K562 (cell line): Measurements from ENCODE around the gene PCBP2. TPM values are rescaled to one million over a fixed set of nuclear protein-coding genes. Genes with fewer than 3 reads are reported as not detected.

Experiments
- CBX3 ChIP-seq, 2 experiments: IDR thresholded peaks; 1 replicate in 1 of 2; 2 replicates in 1 of 2; pipeline ENCODE4 v1.6.1; 2012; ENCODE audit warnings: inconsistent platforms in 2 of 2, low read length in 2 of 2, borderline replicate concordance in 1 of 2, control low read depth in 1 of 2
- DPF2 ChIP-seq: fragments of 450-650 bp; IDR thresholded peaks from 2 replicates; pipeline ENCODE4 v1.6.1; 2016
- EGR1 ChIP-seq: fragments of 450-650 bp; conservative IDR thresholded peaks from 2 replicates; pipeline ENCODE4 v1.6.1; 2017; ENCODE audit warnings: mild to moderate bottlenecking
- ETV1 ChIP-seq: fragments of 450-650 bp; conservative IDR thresholded peaks from 2 replicates; pipeline ENCODE4 v1.6.1; 2016; ENCODE audit warnings: missing genetic modification characterization, control low read depth, low read depth, missing compliant biosample characterization
- GMEB1 ChIP-seq: fragments of 250-450 bp; sonication (Bioruptor Pico); IDR thresholded peaks from 2 replicates; pipeline ENCODE4 v1.4.0; 2020; ENCODE audit warnings: mild to moderate bottlenecking
- ILF3 ChIP-seq: fragments of 450-650 bp; IDR thresholded peaks from 2 replicates; pipeline ENCODE4 v1.6.1; 2018; ENCODE audit warnings: antibody characterized with exemption, mild to moderate bottlenecking, moderate library complexity, borderline replicate concordance
- LARP7 ChIP-seq: fragments of 450-650 bp; IDR thresholded peaks from 2 replicates; pipeline ENCODE4 v1.6.1; 2016
- MCM5 ChIP-seq: fragments of 450-650 bp; IDR thresholded peaks from 2 replicates; pipeline ENCODE4 v1.6.1; 2016; ENCODE audit warnings: low read depth
- MLLT1 ChIP-seq, 2 experiments: fragments of 450-650 bp; IDR thresholded peaks; 2 replicates each; pipeline ENCODE4 v1.6.1; 2016
- NCOA2 ChIP-seq, 2 experiments: fragments of 450-650 bp; IDR thresholded peaks; 2 replicates each; pipeline ENCODE4 v1.6.1; 2018; ENCODE audit warnings: mild to moderate bottlenecking in 2 of 2, moderate library complexity in 1 of 2; ENCODE audit not compliant: partially characterized antibody in 2 of 2
- NELFE ChIP-seq: IDR thresholded peaks from 2 replicates; pipeline ENCODE4 v1.6.1; 2011; ENCODE audit warnings: mild to moderate bottlenecking; ENCODE audit not compliant: insufficient read depth, insufficient read length
- POLR2AphosphoS5 ChIP-seq: IDR thresholded peaks from 2 replicates; pipeline ENCODE4 v1.6.1; 2011; ENCODE audit warnings: mild to moderate bottlenecking, low read depth, low read length, moderate library complexity; ENCODE audit not compliant: control insufficient read depth, insufficient read depth
- RERE ChIP-seq: sonication (generic); formaldehyde crosslinking; IDR thresholded peaks from 2 replicates; pipeline ENCODE4 v1.8.0; 2023; ENCODE audit warnings: missing genetic modification reagents, mild to moderate bottlenecking, borderline replicate concordance
- SRSF9 ChIP-seq: fragments of 200-400 bp; formaldehyde crosslinking; IDR thresholded peaks from 2 replicates; pipeline ENCODE4 v1.6.1; 2017; ENCODE audit warnings: low read depth, low read length, borderline replicate concordance
- TAF15 ChIP-seq: fragments of 200-400 bp; formaldehyde crosslinking; IDR thresholded peaks from 2 replicates; pipeline ENCODE4 v1.6.1; 2017; ENCODE audit warnings: mild to moderate bottlenecking, low read depth, low read length, moderate library complexity
- TCF7 ChIP-seq: sonication (generic); IDR thresholded peaks from 2 replicates; pipeline ENCODE4 v1.6.1; 2016; ENCODE audit warnings: antibody characterized with exemption, borderline replicate concordance
- ZNF347 ChIP-seq: fragments of 450-650 bp; formaldehyde crosslinking; IDR thresholded peaks from 2 replicates; pipeline ENCODE4 v1.4.0; 2020; ENCODE audit warnings: low read depth, mild to moderate bottlenecking, moderate library complexity
- ZNF644 ChIP-seq: fragments of 200-800 bp; sonication (Bioruptor generic); IDR thresholded peaks from 2 replicates; pipeline ENCODE4 v1.6.1; 2016; ENCODE audit warnings: low read depth, missing genetic modification characterization, missing compliant biosample characterization
- polyA plus RNA-seq, 8 experiments: library from polyadenylated mRNA; depleted of rRNA in 4 of 8; stranded (reverse) in 5 of 8; unstranded in 3 of 8; fragments of >200 nt; fragmentation: Nextera tagmentation in 2 of 8; fragmentation: Illumina TruSeq in 1 of 8; extraction: Ambion mirVana in 2 of 8; extraction: Trizol in 1 of 8; gene quantifications; 2 replicates each; pipeline versions ENCODE4 v1.2.1 to v1.2.3, GENCODE V29; 2011 to 2014; ENCODE audit warnings: inconsistent platforms in 1 of 8, missing spikeins in 1 of 8
- total RNA-seq, 7 experiments: library from RNA; depleted of rRNA in 6 of 7; stranded (reverse); fragments of >200 nt in 6 of 7; fragmentation: Illumina TruSeq in 2 of 7; extraction: Trizol in 2 of 7; gene quantifications; 2 replicates each; pipeline versions ENCODE4 v1.2.1 to v1.2.3, GENCODE V29; 2011 to 2021; ENCODE audit warnings: low replicate concordance in 1 of 7

The PCBP2 gene
- total and polyA plus RNA-seq, 9 of the 15 experiments (the other 6 are each of a cell fraction or from before 2014, with no cell fraction given), result 137 to 831 (median 328) TPM

GRCh38 chr12:53452159-53453077, 516 bp downstream of the PCBP2 start (continued):
- TF ChIP-seq SRSF9 (no peak), TCF7 (no peak), GMEB1 (CRISPR knock-in tag) (peak; percentile 54; the same call in 1 of the 2 replicates), NCOA2 (IDR thresholded peaks at IDR 0.05; ENCODE audit: partially characterized antibody in 2 of 2) (no peak), ETV1 (no peak), LARP7 (no peak), POLR2AphosphoS5 (peak; percentile 62; the same call in 1 of the 2 replicates), EGR1 (peak; percentile 45; the same call in 1 of the 2 replicates), ZNF644 (no peak; the same call in 1 of the 2 replicates), RERE (no peak), MLLT1 (IDR thresholded peaks at IDR 0.05) (peak; percentile 71 to 74; a peak in 2 of 4 replicates), CBX3 (IDR thresholded peaks at IDR 0.05; ENCODE audit: borderline replicate concordance in 1 of 2, low read length in 2 of 2) (no peak), TAF15 (no peak), ZNF347 (CRISPR knock-in tag) (no peak), ILF3 (no peak), DPF2 (peak; percentile 9; the same call in 1 of the 2 replicates), MCM5 (no peak), NELFE (no peak)
